GM23338 (cell line): ENCODE measurements around the gene SESN3. TPM values are rescaled to one million over a fixed set of nuclear protein-coding genes. Genes with fewer than 3 reads are reported as not detected.

Experiments
- ATAC-seq: fragments of 200-7000 bp; cut with Tn5 transposase; 3 replicates; pipeline ENCODE4 v1.9.1; 2020
- DNase-seq: peaks from one replicate; pipeline ENCODE4 v3.0.0-alpha.2; 2015; ENCODE audit warnings: low spot score
- H2AFZ ChIP-seq: fragments of 200-600 bp; sonication (generic); 2 replicates; pipeline ENCODE4 v1.8.0; 2016; ENCODE audit warnings: antibody characterized with exemption, mild to moderate bottlenecking, moderate library complexity
- H3F3A ChIP-seq: fragments of 200-600 bp; sonication (generic); replicated peaks from 2 replicates; pipeline ENCODE4 v1.8.0; 2017; ENCODE audit warnings: antibody characterized with exemption, mixed run types, low read depth
- H3K27ac ChIP-seq: fragments of 200-600 bp; sonication (generic); 2 replicates; pipeline ENCODE4 v1.6.1; 2016; ENCODE audit warnings: low read depth
- H3K27me3 ChIP-seq: fragments of 200-600 bp; sonication (generic); 2 replicates; pipeline ENCODE4 v1.8.0; 2016; ENCODE audit warnings: mild to moderate bottlenecking, mixed run types, moderate library complexity; ENCODE audit not compliant: insufficient read depth
- H3K36me3 ChIP-seq: fragments of 200-600 bp; sonication (generic); 2 replicates; pipeline ENCODE4 v1.8.0; 2016; ENCODE audit warnings: mild to moderate bottlenecking; ENCODE audit not compliant: insufficient read depth
- H3K4me1 ChIP-seq: fragments of 200-600 bp; sonication (generic); 2 replicates; pipeline ENCODE4 v1.8.0; 2016; ENCODE audit warnings: mild to moderate bottlenecking, moderate library complexity; ENCODE audit not compliant: insufficient read depth
- H3K4me2 ChIP-seq: fragments of 200-600 bp; sonication (generic); 2 replicates; pipeline ENCODE4 v1.7.1; 2017; ENCODE audit warnings: mixed run types
- H3K4me3 ChIP-seq: fragments of 200-600 bp; sonication (generic); 2 replicates; pipeline ENCODE4 v1.6.1; 2016; ENCODE audit warnings: mixed run types
- H3K79me2 ChIP-seq: fragments of 200-600 bp; sonication (generic); replicated peaks from 2 replicates; pipeline ENCODE4 v1.8.0; 2017; ENCODE audit warnings: mild to moderate bottlenecking; ENCODE audit not compliant: insufficient read depth
- H3K9me2 ChIP-seq: fragments of 200-600 bp; sonication (generic); 2 replicates; pipeline ENCODE4 v1.8.0; 2017; ENCODE audit not compliant: insufficient read depth
- H4K20me1 ChIP-seq: fragments of 200-600 bp; sonication (generic); replicated peaks from 2 replicates; pipeline ENCODE4 v1.8.0; 2017; ENCODE audit warnings: mild to moderate bottlenecking; ENCODE audit not compliant: insufficient read depth
- H3K27ac Mint-ChIP-seq: 2 replicates; pipeline ENCODE4 v1.8.0; 2020; ENCODE audit warnings: inconsistent platforms, mild to moderate bottlenecking, moderate library complexity, mixed read lengths
- H3K27me3 Mint-ChIP-seq: 3 replicates; pipeline ENCODE4 v1.8.0; 2022; ENCODE audit warnings: low read depth, mild to moderate bottlenecking, moderate library complexity, mixed read lengths, inconsistent platforms; ENCODE audit not compliant: insufficient read depth, poor library complexity
- H3K36me3 Mint-ChIP-seq: 3 replicates; pipeline ENCODE4 v1.8.0; 2021; ENCODE audit warnings: low read depth, mild to moderate bottlenecking, inconsistent platforms, moderate library complexity, mixed read lengths
- H3K4me1 Mint-ChIP-seq: 3 replicates; pipeline ENCODE4 v1.8.0; 2020; ENCODE audit warnings: mild to moderate bottlenecking, inconsistent platforms, mixed read lengths
- H3K4me3 Mint-ChIP-seq: 3 replicates; pipeline ENCODE4 v1.8.0; 2021; ENCODE audit warnings: moderate library complexity, mild to moderate bottlenecking, inconsistent platforms, mixed read lengths
- H3K9me3 Mint-ChIP-seq: 3 replicates; pipeline ENCODE4 v1.8.0; 2020; ENCODE audit warnings: moderate library complexity, mild to moderate bottlenecking, inconsistent platforms, mixed read lengths
- EZH2 ChIP-seq: fragments of 200-600 bp; sonication (generic); IDR thresholded peaks from one replicate; pipeline ENCODE4 v1.8.0; 2017; ENCODE audit warnings: antibody characterized with exemption, mild to moderate bottlenecking, low read depth; ENCODE audit not compliant: unreplicated experiment
- JUNB ChIP-seq: IDR thresholded peaks from one replicate; pipeline ENCODE4 v1.6.1; 2016; ENCODE audit warnings: antibody characterized with exemption; ENCODE audit not compliant: unreplicated experiment
- NANOG ChIP-seq: IDR thresholded peaks from 2 replicates; pipeline ENCODE4 v1.6.1; 2016; ENCODE audit warnings: antibody characterized with exemption, borderline replicate concordance
- POLR2AphosphoS5 ChIP-seq: IDR thresholded peaks from 2 replicates; pipeline ENCODE4 v1.6.1; 2016; ENCODE audit warnings: antibody characterized with exemption, low read depth
- STAT1 ChIP-seq: IDR thresholded peaks from one replicate; pipeline ENCODE4 v1.6.1; 2016; ENCODE audit warnings: antibody characterized with exemption; ENCODE audit not compliant: unreplicated experiment
- ZNF114 ChIP-seq: fragments of 250-450 bp; sonication (Bioruptor Pico); IDR thresholded peaks from 2 replicates; pipeline ENCODE4 v1.5.0; 2020; ENCODE audit warnings: mild to moderate bottlenecking, moderate library complexity
- ZNF331 ChIP-seq: fragments of 250-450 bp; sonication (Bioruptor Pico); IDR thresholded peaks from 2 replicates; pipeline ENCODE4 v1.5.0; 2020; ENCODE audit warnings: low read depth, mild to moderate bottlenecking, moderate library complexity
- polyA plus RNA-seq: library from polyadenylated mRNA; unstranded; fragments of >200 nt; fragmentation: Nextera tagmentation; extraction: Ambion mirVana; gene quantifications from 2 replicates; pipeline ENCODE4 v1.2.1, GENCODE V29; 2016
- total RNA-seq: library from RNA; depleted of rRNA; stranded (reverse); fragments of >200 nt; shearing (Covaris generic); gene quantifications from 2 replicates; pipeline ENCODE4 v1.2.3, GENCODE V29; 2014
- TF ChIP-seq, protein P1 (sequence below): IDR thresholded peaks from 2 replicates; pipeline ENCODE4 v1.6.1; 2016; ENCODE audit warnings: antibody characterized with exemption
- TF ChIP-seq, protein P2 (sequence below), 2 experiments: fragments of 200-600 bp in 1 of 2; sonication (generic) in 1 of 2; conservative IDR thresholded peaks; 2 replicates each; pipeline versions ENCODE4 v1.5.1 to v1.6.1; 2016 to 2017; ENCODE audit warnings: antibody characterized with exemption in 2 of 2, low read depth in 2 of 2, mild to moderate bottlenecking in 2 of 2, moderate library complexity in 1 of 2
- TF ChIP-seq, protein P3 (sequence below): IDR thresholded peaks from one replicate; pipeline ENCODE4 v1.6.1; 2018; ENCODE audit warnings: antibody characterized with exemption; ENCODE audit not compliant: unreplicated experiment

Gene SESN3
- total and polyA plus RNA-seq, 2 experiments from 2014 or later, result 5.5 to 30.5 TPM

DNA sequence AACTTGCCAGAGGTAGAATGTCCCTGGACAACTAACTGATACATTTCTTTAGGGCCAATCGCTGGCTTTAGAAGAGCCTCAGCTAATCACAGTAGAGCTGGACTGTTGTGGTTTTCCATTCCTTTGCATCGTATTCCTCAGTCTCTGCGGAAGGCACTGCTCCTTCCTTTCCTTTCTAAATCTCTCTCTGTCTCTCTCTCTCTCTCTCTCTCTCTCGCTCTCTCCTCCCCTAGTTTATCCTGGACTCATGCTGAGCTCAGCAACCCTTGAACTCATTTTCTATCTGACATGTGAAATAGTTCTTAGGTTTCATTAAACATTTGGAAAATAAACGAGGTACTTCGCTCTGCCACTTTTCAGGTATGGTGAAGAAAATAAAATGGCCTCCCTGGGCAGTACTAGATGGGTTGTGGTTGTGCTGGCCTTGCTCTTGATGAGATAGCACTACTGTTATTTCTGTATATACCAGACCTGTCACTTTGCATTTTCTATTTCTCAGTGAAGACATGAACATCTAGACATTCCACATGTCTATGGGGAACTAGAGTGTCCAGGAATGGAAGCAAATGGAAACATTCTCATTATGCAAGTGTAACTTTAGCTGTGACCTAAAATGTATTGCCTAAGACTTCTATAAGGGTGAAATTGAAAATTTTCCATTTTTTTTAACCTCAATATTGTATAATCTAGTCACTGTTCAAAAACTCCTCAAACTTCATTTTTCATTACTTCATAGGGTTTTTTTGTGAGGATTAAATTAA is 12.0 kb upstream of the SESN3 start (continued):
- TF ChIP-seq, protein P1, sequence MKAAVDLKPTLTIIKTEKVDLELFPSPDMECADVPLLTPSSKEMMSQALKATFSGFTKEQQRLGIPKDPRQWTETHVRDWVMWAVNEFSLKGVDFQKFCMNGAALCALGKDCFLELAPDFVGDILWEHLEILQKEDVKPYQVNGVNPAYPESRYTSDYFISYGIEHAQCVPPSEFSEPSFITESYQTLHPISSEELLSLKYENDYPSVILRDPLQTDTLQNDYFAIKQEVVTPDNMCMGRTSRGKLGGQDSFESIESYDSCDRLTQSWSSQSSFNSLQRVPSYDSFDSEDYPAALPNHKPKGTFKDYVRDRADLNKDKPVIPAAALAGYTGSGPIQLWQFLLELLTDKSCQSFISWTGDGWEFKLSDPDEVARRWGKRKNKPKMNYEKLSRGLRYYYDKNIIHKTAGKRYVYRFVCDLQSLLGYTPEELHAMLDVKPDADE, result no peak
- TF ChIP-seq NANOG (no peak), JUNB (no peak), POLR2AphosphoS5 (no peak), EZH2 (no peak)

DNA sequence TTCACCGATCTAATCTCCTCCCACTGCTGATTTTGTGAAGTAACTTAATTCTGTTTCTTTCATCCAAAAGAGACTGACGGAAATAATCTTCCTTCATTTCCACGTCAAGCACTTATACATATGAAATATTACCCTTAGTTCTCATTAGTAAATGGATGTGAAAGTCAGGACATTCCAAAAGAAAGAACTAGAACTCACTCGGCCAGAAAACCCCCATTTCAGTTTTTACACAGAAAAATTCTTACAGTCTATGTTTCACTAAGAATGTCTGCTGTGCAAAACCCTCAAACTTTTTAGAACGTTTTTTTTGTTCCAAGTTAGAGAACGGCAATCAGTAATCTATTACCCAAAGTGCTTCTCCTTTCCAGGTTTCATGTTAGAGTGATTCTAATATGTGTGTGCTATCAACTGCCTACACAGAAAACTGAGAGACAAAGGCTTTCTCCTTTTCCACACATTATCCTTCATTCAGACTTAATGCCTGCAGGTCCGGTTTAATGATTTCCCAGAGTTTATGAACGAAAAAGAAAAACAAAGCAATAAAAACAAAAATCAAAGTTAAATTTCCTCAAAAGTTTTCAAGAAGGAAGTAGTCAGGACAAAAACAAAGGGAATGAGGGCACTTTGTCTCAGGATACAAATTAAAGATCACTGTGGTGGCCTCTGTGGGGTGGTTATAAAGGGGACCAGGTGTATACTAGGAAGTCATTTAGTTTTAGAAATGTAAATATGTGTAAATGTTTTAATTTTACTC is 11.3 kb upstream of the SESN3 start:
- Histone ChIP-seq H4K20me1 (no peaks in the 10 kb centered on the region), H3K4me1 (peaks cover 16% of the 10 kb centered on the region), H3K27ac (no peak overlapping the region), H3K36me3 (no peaks in the 10 kb centered on the region), H3F3A (no peaks in the 10 kb centered on the region; the same call in 1 of the 2 replicates), H3K27me3 (no peaks in the 10 kb centered on the region), H3K9me2 (peaks cover 6% of the 10 kb centered on the region; the same call in 1 of the 2 replicates), H3K4me2 (peak overlapping the region; percentile 3; the same call in 1 of the 2 replicates), H2AFZ (peak overlapping the region; percentile 63), H3K4me3 (no peak overlapping the region), H3K79me2 (no peaks in the 10 kb centered on the region)
- H3K27me3 Mint-ChIP-seq, result no peaks in the 10 kb centered on the region
- peak overlapping the region; percentile 31; the same call in 1 of the 2 replicates for H3K27ac Mint-ChIP-seq
- H3K36me3 Mint-ChIP-seq, result no peaks in the 10 kb centered on the region
- H3K4me3 Mint-ChIP-seq, result no peak overlapping the region
- H3K4me1 Mint-ChIP-seq, result peaks cover 23% of the 10 kb centered on the region
- no peaks in the 10 kb centered on the region for H3K9me3 Mint-ChIP-seq
- ATAC-seq (no peak; the same call in 2 of the 3 replicates), DNase-seq (no peak)
- no peak for TF ChIP-seq NANOG
- TF ChIP-seq JUNB, result no peak
- no peak for TF ChIP-seq EZH2

DNA sequence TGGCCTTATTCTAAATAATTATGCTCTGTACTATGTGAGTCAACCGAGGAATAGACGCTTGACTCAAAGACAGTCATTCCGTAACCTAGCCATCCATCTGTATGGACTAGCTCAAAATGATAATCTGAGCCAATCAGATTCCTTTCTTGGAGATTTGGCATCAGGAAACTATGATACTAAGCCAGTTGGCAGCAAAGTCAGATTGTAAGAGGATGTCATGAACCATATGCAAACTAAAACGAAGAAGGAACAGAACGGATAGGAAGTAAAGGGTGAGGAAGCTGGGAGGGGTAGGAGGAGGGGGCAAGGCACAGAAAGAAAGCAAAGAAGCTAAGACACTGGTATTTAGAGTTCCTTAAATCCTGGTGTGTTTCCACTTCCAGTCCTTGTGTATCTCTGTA is 10.7 kb upstream of the SESN3 start:
- no peaks in the 10 kb centered on the region for H4K20me1 ChIP-seq
- DNase-seq (no peak), ATAC-seq (no peak)
- no peak overlapping the region for H3K27ac ChIP-seq
- peaks cover 16% of the 10 kb centered on the region for H3K4me1 ChIP-seq
- Mint-ChIP-seq H3K27me3 (no peaks in the 10 kb centered on the region), H3K9me3 (no peaks in the 10 kb centered on the region), H3K4me1 (peaks cover 23% of the 10 kb centered on the region), H3K36me3 (no peaks in the 10 kb centered on the region), H3K4me3 (no peak overlapping the region), H3K27ac (no peak overlapping the region)
- H3K27me3 ChIP-seq, result no peaks in the 10 kb centered on the region
- H3K4me2 ChIP-seq, result no peak overlapping the region
- no peak overlapping the region for H3K4me3 ChIP-seq
- H3K79me2 ChIP-seq, result no peaks in the 10 kb centered on the region
- H2AFZ ChIP-seq, result peak overlapping the region; percentile 63; the same call in 1 of the 2 replicates
- no peaks in the 10 kb centered on the region; the same call in 1 of the 2 replicates for H3F3A ChIP-seq
- peaks cover 6% of the 10 kb centered on the region; the same call in 1 of the 2 replicates for H3K9me2 ChIP-seq
- no peaks in the 10 kb centered on the region for H3K36me3 ChIP-seq
- TF ChIP-seq, protein P2, sequence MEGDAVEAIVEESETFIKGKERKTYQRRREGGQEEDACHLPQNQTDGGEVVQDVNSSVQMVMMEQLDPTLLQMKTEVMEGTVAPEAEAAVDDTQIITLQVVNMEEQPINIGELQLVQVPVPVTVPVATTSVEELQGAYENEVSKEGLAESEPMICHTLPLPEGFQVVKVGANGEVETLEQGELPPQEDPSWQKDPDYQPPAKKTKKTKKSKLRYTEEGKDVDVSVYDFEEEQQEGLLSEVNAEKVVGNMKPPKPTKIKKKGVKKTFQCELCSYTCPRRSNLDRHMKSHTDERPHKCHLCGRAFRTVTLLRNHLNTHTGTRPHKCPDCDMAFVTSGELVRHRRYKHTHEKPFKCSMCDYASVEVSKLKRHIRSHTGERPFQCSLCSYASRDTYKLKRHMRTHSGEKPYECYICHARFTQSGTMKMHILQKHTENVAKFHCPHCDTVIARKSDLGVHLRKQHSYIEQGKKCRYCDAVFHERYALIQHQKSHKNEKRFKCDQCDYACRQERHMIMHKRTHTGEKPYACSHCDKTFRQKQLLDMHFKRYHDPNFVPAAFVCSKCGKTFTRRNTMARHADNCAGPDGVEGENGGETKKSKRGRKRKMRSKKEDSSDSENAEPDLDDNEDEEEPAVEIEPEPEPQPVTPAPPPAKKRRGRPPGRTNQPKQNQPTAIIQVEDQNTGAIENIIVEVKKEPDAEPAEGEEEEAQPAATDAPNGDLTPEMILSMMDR (conservative IDR thresholded peaks at IDR 0.05; ENCODE audit: low read depth in 2 of 2), result no peak
- TF ChIP-seq ZNF114 (CRISPR knock-in tag) (no peak), POLR2AphosphoS5 (no peak), ZNF331 (CRISPR knock-in tag) (no peak), NANOG (no peak), STAT1 (no peak)
- TF ChIP-seq, protein P1, result no peak
- TF ChIP-seq, protein P3, sequence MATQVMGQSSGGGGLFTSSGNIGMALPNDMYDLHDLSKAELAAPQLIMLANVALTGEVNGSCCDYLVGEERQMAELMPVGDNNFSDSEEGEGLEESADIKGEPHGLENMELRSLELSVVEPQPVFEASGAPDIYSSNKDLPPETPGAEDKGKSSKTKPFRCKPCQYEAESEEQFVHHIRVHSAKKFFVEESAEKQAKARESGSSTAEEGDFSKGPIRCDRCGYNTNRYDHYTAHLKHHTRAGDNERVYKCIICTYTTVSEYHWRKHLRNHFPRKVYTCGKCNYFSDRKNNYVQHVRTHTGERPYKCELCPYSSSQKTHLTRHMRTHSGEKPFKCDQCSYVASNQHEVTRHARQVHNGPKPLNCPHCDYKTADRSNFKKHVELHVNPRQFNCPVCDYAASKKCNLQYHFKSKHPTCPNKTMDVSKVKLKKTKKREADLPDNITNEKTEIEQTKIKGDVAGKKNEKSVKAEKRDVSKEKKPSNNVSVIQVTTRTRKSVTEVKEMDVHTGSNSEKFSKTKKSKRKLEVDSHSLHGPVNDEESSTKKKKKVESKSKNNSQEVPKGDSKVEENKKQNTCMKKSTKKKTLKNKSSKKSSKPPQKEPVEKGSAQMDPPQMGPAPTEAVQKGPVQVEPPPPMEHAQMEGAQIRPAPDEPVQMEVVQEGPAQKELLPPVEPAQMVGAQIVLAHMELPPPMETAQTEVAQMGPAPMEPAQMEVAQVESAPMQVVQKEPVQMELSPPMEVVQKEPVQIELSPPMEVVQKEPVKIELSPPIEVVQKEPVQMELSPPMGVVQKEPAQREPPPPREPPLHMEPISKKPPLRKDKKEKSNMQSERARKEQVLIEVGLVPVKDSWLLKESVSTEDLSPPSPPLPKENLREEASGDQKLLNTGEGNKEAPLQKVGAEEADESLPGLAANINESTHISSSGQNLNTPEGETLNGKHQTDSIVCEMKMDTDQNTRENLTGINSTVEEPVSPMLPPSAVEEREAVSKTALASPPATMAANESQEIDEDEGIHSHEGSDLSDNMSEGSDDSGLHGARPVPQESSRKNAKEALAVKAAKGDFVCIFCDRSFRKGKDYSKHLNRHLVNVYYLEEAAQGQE, result no peak
